Measurements from ENCODE around the gene PIEZO1.
A peak's percentile ranks its signal among the peaks of the same experiment; 100 is the strongest.

Gene PIEZO1

GRCh38 chr16:88814144-88814502 lies 29.1 kb upstream of the PIEZO1 start:
- H3K9ac ChIP-seq (ENCODE audit: low read length) = no peak overlapping the region
- peaks cover 13% of the 10 kb centered on the region for H3K4me1 ChIP-seq (ENCODE audit: insufficient read depth, low read length)
- H3K36me3 ChIP-seq (ENCODE audit: insufficient read depth, low read length) = no peaks in the 10 kb centered on the region
- H3K4me3 ChIP-seq (ENCODE audit: low read depth in 1 of 2, low read length in 2 of 2) = no peak overlapping the region
- no peak overlapping the region for H3K27ac ChIP-seq (ENCODE audit: low read depth, low read length)
- H3K27me3 ChIP-seq (ENCODE audit: control insufficient read depth in 1 of 2, insufficient read depth in 2 of 2, low read length in 2 of 2) = no peaks in the 10 kb centered on the region
- no peaks in the 10 kb centered on the region for H3K9me3 ChIP-seq (ENCODE audit: low read length)

- no peaks in the 10 kb centered on the region for H3K27me3 ChIP-seq (ENCODE audit: control insufficient read depth in 1 of 2, insufficient read depth in 2 of 2, low read length in 2 of 2)
- H3K36me3 ChIP-seq (ENCODE audit: insufficient read depth, low read length) = no peaks in the 10 kb centered on the region
- H3K9me3 ChIP-seq (ENCODE audit: low read length) = no peaks in the 10 kb centered on the region
- no peak overlapping the region for H3K9ac ChIP-seq (ENCODE audit: low read length)
- no peak overlapping the region for H3K27ac ChIP-seq (ENCODE audit: low read depth, low read length)
- no peak overlapping the region for H3K4me3 ChIP-seq (ENCODE audit: low read depth in 1 of 2, low read length in 2 of 2)
- peaks cover 13% of the 10 kb centered on the region for H3K4me1 ChIP-seq (ENCODE audit: insufficient read depth, low read length)
Measured at GRCh38 chr16:88813269-88814143, 28.5 kb upstream of the PIEZO1 start.

- H3K9me3 ChIP-seq (ENCODE audit: low read length) = no peaks in the 10 kb centered on the region
- no peaks in the 10 kb centered on the region for H3K27me3 ChIP-seq (ENCODE audit: control insufficient read depth in 1 of 2, insufficient read depth in 2 of 2, low read length in 2 of 2)
- no peaks in the 10 kb centered on the region for H3K36me3 ChIP-seq (ENCODE audit: insufficient read depth, low read length)
- H3K9ac ChIP-seq (ENCODE audit: low read length) = no peak overlapping the region
- peak overlapping the region; percentile 89 for H3K27ac ChIP-seq (ENCODE audit: low read depth, low read length)
- peak overlapping the region; percentile 75 to 77 for H3K4me3 ChIP-seq (ENCODE audit: low read depth in 1 of 2, low read length in 2 of 2)
- peaks cover 13% of the 10 kb centered on the region for H3K4me1 ChIP-seq (ENCODE audit: insufficient read depth, low read length)
Measured at GRCh38 chr16:88812513-88813268, 27.7 kb upstream of the PIEZO1 start.

- peak within 1 kb of the TSS; percentile 24 for H3K9ac ChIP-seq (ENCODE audit: low read length)
- no peaks in the 10 kb centered on the region for H3K36me3 ChIP-seq (ENCODE audit: insufficient read depth, low read length)
- no peaks in the 10 kb centered on the region for H3K27me3 ChIP-seq (ENCODE audit: control insufficient read depth in 1 of 2, insufficient read depth in 2 of 2, low read length in 2 of 2)
- peak within 1 kb of the TSS; percentile 75 to 77 for H3K4me3 ChIP-seq (ENCODE audit: low read depth in 1 of 2, low read length in 2 of 2)
- H3K4me1 ChIP-seq (ENCODE audit: insufficient read depth, low read length) = peaks cover 13% of the 10 kb centered on the region
- H3K27ac ChIP-seq (ENCODE audit: low read depth, low read length) = peak within 1 kb of the TSS; percentile 89
- H3K9me3 ChIP-seq (ENCODE audit: low read length) = no peaks in the 10 kb centered on the region
Measured at GRCh38 chr16:88811769-88812512, 26.9 kb upstream of the PIEZO1 start, which contains the start of gene APRT. Gene APRT, minus strand, starts transcription at chr16:88811928. Its CDS starts 29 bp downstream, at chr16:88811899.

- H3K27ac ChIP-seq (ENCODE audit: low read depth, low read length) = peak overlapping the region; percentile 89
Measured at GRCh38 chr16:88810912-88811768, 26.1 kb upstream of the PIEZO1 start.

GRCh38 chr16:88810166-88810911 lies 25.3 kb upstream of the PIEZO1 start:
- no peaks in the 10 kb centered on the region for H3K27me3 ChIP-seq (ENCODE audit: control insufficient read depth in 1 of 2, insufficient read depth in 2 of 2, low read length in 2 of 2)
- H3K36me3 ChIP-seq (ENCODE audit: insufficient read depth, low read length) = no peaks in the 10 kb centered on the region
- peak overlapping the region; percentile 89 for H3K27ac ChIP-seq (ENCODE audit: low read depth, low read length)
- H3K9me3 ChIP-seq (ENCODE audit: low read length) = no peaks in the 10 kb centered on the region
- peak overlapping the region; percentile 24 for H3K9ac ChIP-seq (ENCODE audit: low read length)
- peaks cover 13% of the 10 kb centered on the region for H3K4me1 ChIP-seq (ENCODE audit: insufficient read depth, low read length)
- peak overlapping the region; percentile 75 to 77 for H3K4me3 ChIP-seq (ENCODE audit: low read depth in 1 of 2, low read length in 2 of 2)

More at GRCh38 chr16:88810912-88811768, 26.1 kb upstream of the PIEZO1 start:
- Histone ChIP-seq H3K36me3 (ENCODE audit: insufficient read depth, low read length) (no peaks in the 10 kb centered on the region), H3K9ac (ENCODE audit: low read length) (peak overlapping the region; percentile 24), H3K4me1 (ENCODE audit: insufficient read depth, low read length) (peaks cover 13% of the 10 kb centered on the region), H3K9me3 (ENCODE audit: low read length) (no peaks in the 10 kb centered on the region), H3K4me3 (ENCODE audit: low read depth in 1 of 2, low read length in 2 of 2) (peak overlapping the region; percentile 75 to 77), H3K27me3 (ENCODE audit: control insufficient read depth in 1 of 2, insufficient read depth in 2 of 2, low read length in 2 of 2) (no peaks in the 10 kb centered on the region)

GRCh38 chr16:88809676-88810165 lies 24.7 kb upstream of the PIEZO1 start:
- peaks cover 0 to 2% of the 10 kb centered on the region in 2 donors for H3K27me3 ChIP-seq (ENCODE audit: control insufficient read depth in 1 of 2, insufficient read depth in 2 of 2, low read length in 2 of 2)
- no peaks in the 10 kb centered on the region for H3K9me3 ChIP-seq (ENCODE audit: low read length)
- no peak overlapping the region for H3K27ac ChIP-seq (ENCODE audit: low read depth, low read length)
- peak overlapping the region in 1 of 2 donors; percentile 75 for H3K4me3 ChIP-seq (ENCODE audit: low read depth in 1 of 2, low read length in 2 of 2)
- no peaks in the 10 kb centered on the region for H3K36me3 ChIP-seq (ENCODE audit: insufficient read depth, low read length)
- H3K9ac ChIP-seq (ENCODE audit: low read length) = no peak overlapping the region
- H3K4me1 ChIP-seq (ENCODE audit: insufficient read depth, low read length) = peaks cover 13% of the 10 kb centered on the region

- Histone ChIP-seq H3K36me3 (ENCODE audit: insufficient read depth, low read length) (no peaks in the 10 kb centered on the region), H3K27ac (ENCODE audit: low read depth, low read length) (no peak overlapping the region), H3K9ac (ENCODE audit: low read length) (no peak overlapping the region), H3K27me3 (ENCODE audit: control insufficient read depth in 1 of 2, insufficient read depth in 2 of 2, low read length in 2 of 2) (peaks cover 0 to 7% of the 10 kb centered on the region in 2 donors), H3K9me3 (ENCODE audit: low read length) (no peaks in the 10 kb centered on the region), H3K4me1 (ENCODE audit: insufficient read depth, low read length) (peaks cover 13% of the 10 kb centered on the region), H3K4me3 (ENCODE audit: low read depth in 1 of 2, low read length in 2 of 2) (no peak overlapping the region)
Measured at GRCh38 chr16:88809068-88809675, 24.2 kb upstream of the PIEZO1 start.

- Histone ChIP-seq H3K36me3 (ENCODE audit: insufficient read depth, low read length) (no peaks in the 10 kb centered on the region), H3K27ac (ENCODE audit: low read depth, low read length) (no peak overlapping the region), H3K4me1 (ENCODE audit: insufficient read depth, low read length) (peaks cover 13% of the 10 kb centered on the region), H3K9ac (ENCODE audit: low read length) (no peak overlapping the region), H3K27me3 (ENCODE audit: control insufficient read depth in 1 of 2, insufficient read depth in 2 of 2, low read length in 2 of 2) (peaks cover 0 to 10% of the 10 kb centered on the region in 2 donors), H3K9me3 (ENCODE audit: low read length) (no peaks in the 10 kb centered on the region), H3K4me3 (ENCODE audit: low read depth in 1 of 2, low read length in 2 of 2) (no peak overlapping the region)
Measured at GRCh38 chr16:88807626-88808453, 22.8 kb upstream of the PIEZO1 start.

Data from muscle layer of colon (tissue), 2 donors.